B cell (primary cell): ENCODE measurements around the gene CSNK1E.

Source experiments
- EZH2 ChIP-seq: IDR thresholded peaks from 2 replicates; pipeline ENCODE4 v1.6.1; 2012; ENCODE audit warnings: borderline replicate concordance, low read depth, mild to moderate bottlenecking, moderate library complexity, low read length; ENCODE audit not compliant: insufficient read depth, poor library complexity, severe bottlenecking
- TF ChIP-seq, protein P1 (sequence below): fragments of 200-600 bp; IDR thresholded peaks from one replicate; pipeline ENCODE4 v1.8.0; 2022; ENCODE audit warnings: antibody characterized with exemption, mild to moderate bottlenecking

DNA sequence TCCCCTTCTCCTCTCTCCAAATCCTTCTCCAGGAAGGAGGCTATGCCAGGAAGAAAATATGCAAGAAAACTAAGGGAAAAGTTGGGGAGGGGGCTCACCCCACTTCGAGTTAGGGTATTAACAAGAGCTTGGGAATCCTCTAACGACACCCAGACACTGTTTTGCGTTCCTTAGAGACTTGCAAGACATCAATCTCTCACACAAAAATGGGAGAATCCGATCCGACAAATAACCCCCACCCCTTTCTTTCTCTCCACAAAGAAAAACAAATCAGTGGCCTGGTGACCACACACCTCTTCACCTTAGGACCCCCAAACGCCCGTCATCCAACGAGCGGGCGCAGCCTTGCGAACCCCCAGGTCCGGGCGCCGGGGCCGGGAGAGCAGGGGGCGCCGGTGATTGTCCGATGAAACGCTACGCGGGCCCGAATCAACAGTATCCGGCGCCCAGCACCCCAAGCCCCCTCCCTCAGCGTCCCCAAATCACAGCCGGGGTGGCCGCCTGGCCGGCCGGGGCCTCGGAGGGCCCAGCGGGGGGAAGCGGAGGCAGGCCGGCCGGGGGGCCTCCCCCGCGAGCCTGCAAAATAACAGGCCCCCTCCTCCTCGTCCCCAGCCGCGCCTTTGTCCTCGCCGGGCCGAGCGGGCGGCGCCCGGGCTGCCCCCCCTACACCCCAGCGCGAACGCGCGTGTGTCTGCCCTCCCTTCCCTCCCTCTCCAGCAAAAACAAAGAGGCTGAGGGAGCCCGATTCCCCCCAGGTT lies 690 bp downstream of the CSNK1E start:
- TF ChIP-seq, protein P1, sequence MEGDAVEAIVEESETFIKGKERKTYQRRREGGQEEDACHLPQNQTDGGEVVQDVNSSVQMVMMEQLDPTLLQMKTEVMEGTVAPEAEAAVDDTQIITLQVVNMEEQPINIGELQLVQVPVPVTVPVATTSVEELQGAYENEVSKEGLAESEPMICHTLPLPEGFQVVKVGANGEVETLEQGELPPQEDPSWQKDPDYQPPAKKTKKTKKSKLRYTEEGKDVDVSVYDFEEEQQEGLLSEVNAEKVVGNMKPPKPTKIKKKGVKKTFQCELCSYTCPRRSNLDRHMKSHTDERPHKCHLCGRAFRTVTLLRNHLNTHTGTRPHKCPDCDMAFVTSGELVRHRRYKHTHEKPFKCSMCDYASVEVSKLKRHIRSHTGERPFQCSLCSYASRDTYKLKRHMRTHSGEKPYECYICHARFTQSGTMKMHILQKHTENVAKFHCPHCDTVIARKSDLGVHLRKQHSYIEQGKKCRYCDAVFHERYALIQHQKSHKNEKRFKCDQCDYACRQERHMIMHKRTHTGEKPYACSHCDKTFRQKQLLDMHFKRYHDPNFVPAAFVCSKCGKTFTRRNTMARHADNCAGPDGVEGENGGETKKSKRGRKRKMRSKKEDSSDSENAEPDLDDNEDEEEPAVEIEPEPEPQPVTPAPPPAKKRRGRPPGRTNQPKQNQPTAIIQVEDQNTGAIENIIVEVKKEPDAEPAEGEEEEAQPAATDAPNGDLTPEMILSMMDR: no peak
- no peak for TF ChIP-seq EZH2
